Keratinocyte (primary cell): ENCODE results near the gene DNMBP.

Experiments used
- CTCF ChIP-seq, 3 experiments: IDR thresholded peaks in 1 of 3; conservative IDR thresholded peaks in 1 of 3; optimal IDR thresholded peaks in 1 of 3; 2 replicates in 2 of 3; 3 replicates in 1 of 3; pipeline versions ENCODE3 to v1.5.1; 2011; ENCODE audit warnings: low read length in 3 of 3, mild to moderate bottlenecking in 3 of 3, moderate library complexity in 2 of 3, control low read depth in 1 of 3, inconsistent platforms in 1 of 3; ENCODE audit not compliant: insufficient read depth in 2 of 3; ENCODE audit errors: extremely low read depth in 1 of 3
- EZH2 ChIP-seq: IDR thresholded peaks from one replicate; pipeline ENCODE4 v1.6.1; 2012; ENCODE audit warnings: inconsistent platforms, mild to moderate bottlenecking, low read length, moderate library complexity

GRCh38 chr10:100036850-100037249, 27.1 kb upstream of the DNMBP start:
- no peak for TF ChIP-seq CTCF (optimal IDR thresholded peaks at IDR 0.05 in 1 of 3, IDR thresholded peaks at IDR 0.05 in 1 of 3, conservative IDR thresholded peaks at IDR 0.05 in 1 of 3; ENCODE audit: extremely low read depth in 1 of 3, insufficient read depth in 2 of 3, low read length in 3 of 3)
- TF ChIP-seq EZH2: no peak
